Ascending aorta (tissue), 2 donors: ENCODE results near the gene CLDN11. TPM values are rescaled to one million over a fixed set of nuclear protein-coding genes. Genes with fewer than 3 reads are reported as not detected.

ENCODE experiments used
- DNase-seq, 2 donors: peaks; one replicate each; pipeline ENCODE4 v3.0.0-alpha.2; 2019; ENCODE audit warnings: low spot score in 2 of 2
- H3K27ac ChIP-seq, 2 donors: fragments of 200-600 bp; sonication (generic); one replicate each; pipeline ENCODE4 v1.5.1; 2016 to 2017; ENCODE audit warnings: mild to moderate bottlenecking in 1 of 2
- H3K27me3 ChIP-seq: fragments of 200-600 bp; sonication (generic); one replicate; pipeline ENCODE4 v1.5.1; 2017
- H3K36me3 ChIP-seq, 2 donors: fragments of 200-600 bp; sonication (generic); one replicate each; pipeline ENCODE4 v1.5.1; 2016
- H3K4me1 ChIP-seq, 2 donors: fragments of 200-600 bp; sonication (generic); one replicate each; pipeline ENCODE4 v1.5.1; 2016 to 2017; ENCODE audit warnings: mild to moderate bottlenecking in 1 of 2
- H3K4me3 ChIP-seq, 2 donors: fragments of 200-600 bp; sonication (generic); one replicate each; pipeline ENCODE4 v1.5.1; 2016 to 2017; ENCODE audit warnings: mild to moderate bottlenecking in 1 of 2
- H3K9me3 ChIP-seq, 2 donors: fragments of 200-600 bp; sonication (generic); one replicate each; pipeline ENCODE4 v1.5.1; 2016
- intact Hi-C: fragments of 100-400 bp; cut with DNase I; formaldehyde crosslinking; loops from one replicate; pipeline ENCODE4 v1.15.1; 2023
- total RNA-seq: library from RNA; depleted of rRNA; stranded (reverse); fragments of >200 nt; gene quantifications from one replicate; pipeline ENCODE4 v1.1.0, GENCODE V29; 2016
- TF ChIP-seq, protein P1 (sequence below), 3 experiments: fragments of 200-600 bp in 2 of 3; fragments of 450-650 bp in 1 of 3; sonication (generic) in 2 of 3; IDR thresholded peaks; one replicate each; pipeline ENCODE4 v1.5.1; 2016 to 2019; ENCODE audit warnings: antibody characterized with exemption in 3 of 3, mild to moderate bottlenecking in 1 of 3, moderate library complexity in 1 of 3

The CLDN11 gene
- total RNA-seq, 1 donor from 2014 or later: 7.0 TPM

DNA sequence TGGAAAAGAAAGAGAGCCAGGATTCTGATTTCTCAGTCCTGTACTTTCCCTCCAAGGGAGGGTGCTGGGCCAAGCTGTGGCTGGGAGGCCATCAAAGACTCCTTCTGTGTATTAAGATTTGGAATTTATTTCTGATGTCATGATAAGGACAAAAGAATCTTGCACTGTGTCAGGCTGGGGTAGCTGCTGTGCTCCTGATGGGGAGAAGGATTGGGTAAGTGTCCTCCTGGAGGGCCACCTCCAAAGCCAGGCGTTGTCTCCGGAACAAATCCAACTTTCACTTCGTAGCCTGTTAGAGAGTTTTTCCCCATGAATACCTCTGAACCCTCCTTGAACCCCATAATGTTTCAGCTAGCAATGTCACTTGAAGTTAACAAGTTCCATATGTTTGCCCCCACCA lies 29.9 kb downstream of the CLDN11 start:
- H3K36me3 ChIP-seq: no peaks in the 10 kb centered on the region
- H3K4me1 ChIP-seq: no peaks in the 10 kb centered on the region
- no peaks in the 10 kb centered on the region for H3K9me3 ChIP-seq
- H3K4me3 ChIP-seq: no peak overlapping the region
- H3K27ac ChIP-seq: no peak overlapping the region
- TF ChIP-seq, protein P1, sequence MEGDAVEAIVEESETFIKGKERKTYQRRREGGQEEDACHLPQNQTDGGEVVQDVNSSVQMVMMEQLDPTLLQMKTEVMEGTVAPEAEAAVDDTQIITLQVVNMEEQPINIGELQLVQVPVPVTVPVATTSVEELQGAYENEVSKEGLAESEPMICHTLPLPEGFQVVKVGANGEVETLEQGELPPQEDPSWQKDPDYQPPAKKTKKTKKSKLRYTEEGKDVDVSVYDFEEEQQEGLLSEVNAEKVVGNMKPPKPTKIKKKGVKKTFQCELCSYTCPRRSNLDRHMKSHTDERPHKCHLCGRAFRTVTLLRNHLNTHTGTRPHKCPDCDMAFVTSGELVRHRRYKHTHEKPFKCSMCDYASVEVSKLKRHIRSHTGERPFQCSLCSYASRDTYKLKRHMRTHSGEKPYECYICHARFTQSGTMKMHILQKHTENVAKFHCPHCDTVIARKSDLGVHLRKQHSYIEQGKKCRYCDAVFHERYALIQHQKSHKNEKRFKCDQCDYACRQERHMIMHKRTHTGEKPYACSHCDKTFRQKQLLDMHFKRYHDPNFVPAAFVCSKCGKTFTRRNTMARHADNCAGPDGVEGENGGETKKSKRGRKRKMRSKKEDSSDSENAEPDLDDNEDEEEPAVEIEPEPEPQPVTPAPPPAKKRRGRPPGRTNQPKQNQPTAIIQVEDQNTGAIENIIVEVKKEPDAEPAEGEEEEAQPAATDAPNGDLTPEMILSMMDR (IDR thresholded peaks at IDR 0.05): no peak
- DNase-seq: no peak
- no peaks in the 10 kb centered on the region for H3K27me3 ChIP-seq
- intact Hi-C loops: no loop called here

DNA sequence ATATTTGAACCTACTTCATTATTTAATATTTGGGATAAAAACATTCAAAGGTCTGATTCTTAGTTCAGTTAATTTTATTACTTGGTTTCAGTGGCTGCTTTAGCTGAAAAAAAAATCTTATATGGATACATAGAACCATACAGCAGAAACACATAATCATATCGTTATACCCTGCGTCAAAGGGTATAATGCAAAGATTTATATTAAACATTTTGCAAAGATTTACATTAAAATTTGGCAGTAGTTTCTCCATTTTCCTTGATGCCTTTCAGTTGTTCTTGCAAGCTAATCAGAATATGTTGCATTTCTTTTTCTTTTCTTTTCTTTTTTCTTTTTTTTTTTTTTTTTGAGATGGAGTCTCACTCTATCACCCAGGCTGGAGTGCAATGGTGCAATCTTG lies 31.4 kb downstream of the CLDN11 start:
- H3K36me3 ChIP-seq: no peaks in the 10 kb centered on the region
- TF ChIP-seq, protein P1 (IDR thresholded peaks at IDR 0.05): no peak
- no peak for DNase-seq
- H3K27me3 ChIP-seq: no peaks in the 10 kb centered on the region
- no peaks in the 10 kb centered on the region for H3K4me1 ChIP-seq
- H3K9me3 ChIP-seq: no peaks in the 10 kb centered on the region
- H3K4me3 ChIP-seq: no peak overlapping the region
- no peak overlapping the region for H3K27ac ChIP-seq
- intact Hi-C loops: no loop called here

DNA sequence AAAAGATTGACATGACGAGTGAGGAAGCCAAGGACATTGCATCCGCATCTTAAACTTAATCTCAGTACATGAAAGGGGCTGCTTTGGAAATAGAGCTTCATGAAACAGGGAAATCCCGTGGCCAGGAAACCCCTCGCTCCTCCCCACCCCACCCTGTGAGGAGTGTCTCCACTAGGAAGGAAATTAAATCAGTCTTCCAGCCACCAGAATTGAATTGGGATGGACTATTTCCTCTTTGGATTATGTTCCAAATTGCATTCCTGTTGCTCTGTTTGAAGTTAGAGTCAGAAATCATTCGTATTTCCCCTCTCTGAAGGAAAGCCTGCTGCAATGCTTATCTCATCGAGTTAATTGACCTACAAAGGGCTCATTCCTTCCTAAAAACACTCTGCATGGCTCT lies 35.8 kb downstream of the CLDN11 start:
- no peak for DNase-seq
- intact Hi-C loops: no loop called here
- no peak overlapping the region for H3K27ac ChIP-seq
- TF ChIP-seq, protein P1 (IDR thresholded peaks at IDR 0.05): no peak
- no peak overlapping the region for H3K4me3 ChIP-seq
- no peaks in the 10 kb centered on the region for H3K36me3 ChIP-seq
- no peaks in the 10 kb centered on the region for H3K27me3 ChIP-seq
- no peaks in the 10 kb centered on the region for H3K9me3 ChIP-seq
- H3K4me1 ChIP-seq: no peaks in the 10 kb centered on the region

DNA sequence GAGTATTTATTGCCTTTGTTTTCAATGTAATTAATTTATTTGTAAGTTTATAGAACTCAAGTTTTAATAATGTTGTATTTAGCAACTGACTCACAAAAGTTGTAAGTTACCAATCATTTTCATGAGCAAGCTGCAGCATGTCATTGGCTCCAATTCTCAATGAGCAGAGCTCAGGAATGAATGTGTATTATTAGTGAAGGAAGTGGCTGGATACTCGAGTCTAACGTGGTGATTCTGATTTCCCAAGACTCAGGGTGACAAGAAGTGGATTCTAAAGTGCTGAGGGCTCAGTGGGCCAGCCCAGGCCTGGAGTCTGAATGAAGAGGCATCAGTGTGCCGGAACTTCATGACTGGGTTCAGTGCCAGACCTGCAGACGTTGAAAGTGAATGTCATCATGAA lies 39.6 kb downstream of the CLDN11 start:
- no peaks in the 10 kb centered on the region for H3K4me1 ChIP-seq
- H3K27me3 ChIP-seq: no peaks in the 10 kb centered on the region
- H3K9me3 ChIP-seq: no peaks in the 10 kb centered on the region
- no peak overlapping the region for H3K27ac ChIP-seq
- intact Hi-C loops: no loop called here
- TF ChIP-seq, protein P1 (IDR thresholded peaks at IDR 0.05): no peak
- H3K36me3 ChIP-seq: no peaks in the 10 kb centered on the region
- no peak overlapping the region for H3K4me3 ChIP-seq
- DNase-seq: no peak

DNA sequence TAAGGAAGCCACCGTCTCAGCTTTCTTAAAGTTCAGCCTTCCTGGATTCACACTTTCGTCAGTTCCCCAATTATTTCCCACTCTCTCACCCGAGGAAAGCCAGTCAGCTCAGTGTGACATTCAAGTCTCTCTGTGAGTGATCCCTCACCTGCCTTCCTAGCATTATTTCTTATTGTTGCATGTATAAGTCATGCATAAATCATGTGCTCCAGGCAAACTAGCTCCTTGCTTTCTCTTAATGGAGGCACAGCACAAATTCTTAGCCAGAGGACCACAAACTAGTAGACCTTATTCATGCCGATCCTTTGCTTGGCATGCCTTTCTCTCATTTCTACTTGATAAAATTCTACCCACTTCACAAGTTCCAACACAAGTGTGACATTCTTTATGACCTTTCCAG lies 44.3 kb downstream of the CLDN11 start:
- TF ChIP-seq, protein P1 (IDR thresholded peaks at IDR 0.05): no peak
- H3K27ac ChIP-seq: no peak overlapping the region
- no peaks in the 10 kb centered on the region for H3K36me3 ChIP-seq
- intact Hi-C loops: no loop called here
- H3K4me1 ChIP-seq: no peaks in the 10 kb centered on the region
- H3K4me3 ChIP-seq: no peak overlapping the region
- H3K27me3 ChIP-seq: no peaks in the 10 kb centered on the region
- no peak for DNase-seq
- H3K9me3 ChIP-seq: no peaks in the 10 kb centered on the region

DNA sequence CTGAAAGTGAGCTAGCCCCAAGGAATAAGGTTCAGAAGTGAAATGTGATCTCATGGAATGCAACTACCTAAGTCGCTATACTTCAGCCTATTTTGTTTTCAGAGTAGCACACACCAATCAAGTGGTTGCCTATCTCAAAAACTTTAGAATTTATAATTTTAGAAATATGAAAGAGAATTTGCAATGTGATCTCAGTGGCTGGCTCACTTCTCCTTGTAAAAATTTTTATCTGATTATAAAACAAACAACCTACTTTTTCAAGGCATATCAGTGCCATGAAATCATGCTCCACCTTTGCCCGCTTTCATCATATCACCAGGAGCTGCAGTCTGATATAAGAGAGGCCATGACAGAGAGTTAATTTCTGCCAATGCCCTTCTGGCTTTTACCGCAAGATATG lies 47.3 kb downstream of the CLDN11 start:
- Histone ChIP-seq H3K27ac (no peak overlapping the region), H3K9me3 (no peaks in the 10 kb centered on the region), H3K27me3 (no peaks in the 10 kb centered on the region), H3K4me3 (no peak overlapping the region), H3K4me1 (no peaks in the 10 kb centered on the region), H3K36me3 (no peaks in the 10 kb centered on the region)
- TF ChIP-seq, protein P1 (IDR thresholded peaks at IDR 0.05): no peak
- DNase-seq: no peak
- intact Hi-C loops: no loop called here
